Neutrophil (primary cell): ENCODE results near the gene NFE2L1.
"Not testable (repeated sequence)": the region's sequence is repeated elsewhere in the genome, so short reads cannot be mapped to it uniquely, and the experiment has no call there.

ENCODE experiments used
- H3K27ac ChIP-seq: fragments of 200-600 bp; sonication (generic); 2 replicates; pipeline ENCODE4 v1.5.1; 2016; ENCODE audit warnings: mild to moderate bottlenecking, moderate library complexity
- H3K27me3 ChIP-seq: fragments of 200-600 bp; sonication (generic); 2 replicates; pipeline ENCODE4 v1.6.0; 2016; ENCODE audit warnings: mild to moderate bottlenecking
- H3K36me3 ChIP-seq: fragments of 200-600 bp; sonication (generic); 2 replicates; pipeline ENCODE4 v1.5.1; 2017
- H3K4me1 ChIP-seq, 2 experiments: fragments of 200-600 bp in 1 of 2; sonication (generic) in 1 of 2; 1 replicate in 1 of 2; 2 replicates in 1 of 2; pipeline versions ENCODE4 v1.5.1 to v1.6.1; 2013 to 2016; ENCODE audit warnings: low read depth in 1 of 2, low read length in 1 of 2, mild to moderate bottlenecking in 1 of 2, moderate library complexity in 1 of 2; ENCODE audit not compliant: control insufficient read depth in 1 of 2, insufficient read depth in 1 of 2
- H3K4me3 ChIP-seq, 2 experiments: fragments of 200-600 bp in 1 of 2; sonication (generic) in 1 of 2; 1 replicate in 1 of 2; 2 replicates in 1 of 2; pipeline ENCODE4 v1.5.1; 2013 to 2016; ENCODE audit warnings: low read depth in 1 of 2, low read length in 1 of 2, mild to moderate bottlenecking in 1 of 2, moderate library complexity in 1 of 2
- H3K9me3 ChIP-seq: fragments of 200-600 bp; sonication (generic); 2 replicates; pipeline ENCODE4 v1.5.1; 2016
- TF ChIP-seq, protein P1 (sequence below): fragments of 200-600 bp; sonication (generic); IDR thresholded peaks from 2 replicates; pipeline ENCODE4 v1.5.1; 2016; ENCODE audit warnings: antibody characterized with exemption

Gene NFE2L1

GRCh38 chr17:48047741-48048383 is at the start of gene NFE2L1:
Gene NFE2L1 (plus strand): TSS chr17:48048359. CDS start chr17:48051119, 2,760 bp downstream.
- Histone ChIP-seq H3K4me1 (peaks cover 23 to 29% of the 10 kb centered on the region in 2 experiments), H3K27ac (peak within 1 kb of the TSS; percentile 98), H3K27me3 (peaks cover 12% of the 10 kb centered on the region), H3K36me3 (peaks cover 25% of the 10 kb centered on the region), H3K9me3 (no peaks in the 10 kb centered on the region), H3K4me3 (peak within 1 kb of the TSS; percentile 84 to 96)
- TF ChIP-seq, protein P1, sequence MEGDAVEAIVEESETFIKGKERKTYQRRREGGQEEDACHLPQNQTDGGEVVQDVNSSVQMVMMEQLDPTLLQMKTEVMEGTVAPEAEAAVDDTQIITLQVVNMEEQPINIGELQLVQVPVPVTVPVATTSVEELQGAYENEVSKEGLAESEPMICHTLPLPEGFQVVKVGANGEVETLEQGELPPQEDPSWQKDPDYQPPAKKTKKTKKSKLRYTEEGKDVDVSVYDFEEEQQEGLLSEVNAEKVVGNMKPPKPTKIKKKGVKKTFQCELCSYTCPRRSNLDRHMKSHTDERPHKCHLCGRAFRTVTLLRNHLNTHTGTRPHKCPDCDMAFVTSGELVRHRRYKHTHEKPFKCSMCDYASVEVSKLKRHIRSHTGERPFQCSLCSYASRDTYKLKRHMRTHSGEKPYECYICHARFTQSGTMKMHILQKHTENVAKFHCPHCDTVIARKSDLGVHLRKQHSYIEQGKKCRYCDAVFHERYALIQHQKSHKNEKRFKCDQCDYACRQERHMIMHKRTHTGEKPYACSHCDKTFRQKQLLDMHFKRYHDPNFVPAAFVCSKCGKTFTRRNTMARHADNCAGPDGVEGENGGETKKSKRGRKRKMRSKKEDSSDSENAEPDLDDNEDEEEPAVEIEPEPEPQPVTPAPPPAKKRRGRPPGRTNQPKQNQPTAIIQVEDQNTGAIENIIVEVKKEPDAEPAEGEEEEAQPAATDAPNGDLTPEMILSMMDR = peak; percentile 38

DNA sequence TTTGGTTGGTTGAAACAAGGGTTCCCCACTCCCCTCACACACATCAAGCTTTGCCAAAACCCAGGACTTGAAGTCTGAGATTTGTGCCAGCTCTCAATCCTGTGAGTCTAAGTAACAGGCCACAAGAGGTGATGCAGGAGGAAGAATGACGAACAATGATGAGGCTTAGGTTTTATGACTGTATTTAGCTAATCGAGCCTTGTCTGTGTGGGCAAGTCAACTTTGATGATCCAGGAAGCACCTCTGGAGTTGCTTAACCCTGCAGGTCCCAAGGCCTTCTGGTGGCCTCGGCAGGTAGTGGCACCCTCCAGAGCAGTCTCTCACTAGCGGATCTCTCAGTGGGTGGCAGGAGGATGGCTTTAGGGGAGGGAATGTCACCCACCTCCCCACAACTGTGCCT is 48.6 kb upstream of the NFE2L1 start:
- Histone ChIP-seq H3K36me3 (no peaks in the 10 kb centered on the region), H3K4me3 (no peak overlapping the region), H3K27ac (no peak overlapping the region), H3K4me1 (peaks cover 13 to 16% of the 10 kb centered on the region in 2 experiments), H3K9me3 (no peaks in the 10 kb centered on the region), H3K27me3 (peaks cover 13% of the 10 kb centered on the region)
- TF ChIP-seq, protein P1 = no peak

- no peak overlapping the region for H3K27ac ChIP-seq
- H3K9me3 ChIP-seq = no peaks in the 10 kb centered on the region
- TF ChIP-seq, protein P1 = no peak
- H3K4me3 ChIP-seq = no peak overlapping the region
- no peaks in the 10 kb centered on the region for H3K36me3 ChIP-seq
- H3K4me1 ChIP-seq = peaks cover 13 to 16% of the 10 kb centered on the region in 2 experiments
- peaks cover 24% of the 10 kb centered on the region for H3K27me3 ChIP-seq
These were observed 47.0 kb upstream of the NFE2L1 start for GRCh38 chr17:48001197-48001596.

- H3K27ac ChIP-seq, H3K36me3 ChIP-seq, H3K4me3 ChIP-seq, H3K9me3 ChIP-seq: not testable (repeated sequence)
- peaks cover 24% of the 10 kb centered on the region for H3K27me3 ChIP-seq
- H3K4me1 ChIP-seq = peaks cover 13 to 16% of the 10 kb centered on the region in 2 experiments
These were observed 46.5 kb upstream of the NFE2L1 start for GRCh38 chr17:48001657-48002056.

- H3K4me1 ChIP-seq = peaks cover 13 to 16% of the 10 kb centered on the region in 2 experiments
These were observed 45.8 kb upstream of the NFE2L1 start for GRCh38 chr17:48002266-48002915.

More at GRCh38 chr17:48002266-48002915, 45.8 kb upstream of the NFE2L1 start:
- H3K4me3 ChIP-seq = peak overlapping the region in 1 of 2 experiments; percentile 11
- TF ChIP-seq, protein P1 = no peak
- peaks cover 29% of the 10 kb centered on the region for H3K27me3 ChIP-seq
- no peaks in the 10 kb centered on the region for H3K36me3 ChIP-seq
- peak overlapping the region; percentile 69 for H3K27ac ChIP-seq
- no peaks in the 10 kb centered on the region for H3K9me3 ChIP-seq
